ENCODE data around the gene CBFB.

DNA sequence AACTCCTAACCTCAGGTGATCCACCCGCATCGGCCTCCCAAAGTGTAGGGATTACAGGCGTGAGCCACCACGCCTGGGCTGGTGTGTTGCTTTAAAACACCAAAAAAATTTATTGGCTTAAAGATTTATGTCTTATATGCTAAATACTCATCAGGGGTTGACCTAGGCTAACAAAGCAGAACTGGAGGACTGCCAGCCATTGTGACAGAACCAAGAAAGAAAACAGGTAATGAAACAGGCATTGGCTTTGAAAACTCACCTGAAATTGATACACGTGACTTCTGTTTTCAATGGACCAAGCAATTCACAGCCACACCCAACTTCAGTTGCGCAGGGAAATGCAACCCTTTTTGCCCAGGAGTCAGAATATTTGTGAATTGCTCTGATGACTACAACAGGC lies 75.9 kb downstream of the CBFB start:
- no peak for TF ChIP-seq POLR2AphosphoS5 (IDR thresholded peaks at IDR 0.05; ENCODE audit: low read depth)
- TF ChIP-seq, protein P1, sequence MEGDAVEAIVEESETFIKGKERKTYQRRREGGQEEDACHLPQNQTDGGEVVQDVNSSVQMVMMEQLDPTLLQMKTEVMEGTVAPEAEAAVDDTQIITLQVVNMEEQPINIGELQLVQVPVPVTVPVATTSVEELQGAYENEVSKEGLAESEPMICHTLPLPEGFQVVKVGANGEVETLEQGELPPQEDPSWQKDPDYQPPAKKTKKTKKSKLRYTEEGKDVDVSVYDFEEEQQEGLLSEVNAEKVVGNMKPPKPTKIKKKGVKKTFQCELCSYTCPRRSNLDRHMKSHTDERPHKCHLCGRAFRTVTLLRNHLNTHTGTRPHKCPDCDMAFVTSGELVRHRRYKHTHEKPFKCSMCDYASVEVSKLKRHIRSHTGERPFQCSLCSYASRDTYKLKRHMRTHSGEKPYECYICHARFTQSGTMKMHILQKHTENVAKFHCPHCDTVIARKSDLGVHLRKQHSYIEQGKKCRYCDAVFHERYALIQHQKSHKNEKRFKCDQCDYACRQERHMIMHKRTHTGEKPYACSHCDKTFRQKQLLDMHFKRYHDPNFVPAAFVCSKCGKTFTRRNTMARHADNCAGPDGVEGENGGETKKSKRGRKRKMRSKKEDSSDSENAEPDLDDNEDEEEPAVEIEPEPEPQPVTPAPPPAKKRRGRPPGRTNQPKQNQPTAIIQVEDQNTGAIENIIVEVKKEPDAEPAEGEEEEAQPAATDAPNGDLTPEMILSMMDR (IDR thresholded peaks at IDR 0.05; ENCODE audit: insufficient read depth, low read length): no peak
- no peak for TF ChIP-seq REST (IDR thresholded peaks at IDR 0.05; ENCODE audit: insufficient replicate concordance, low read depth)
- TF ChIP-seq GABPA (IDR thresholded peaks at IDR 0.05; ENCODE audit: low read depth): no peak

Measured in HL-60 (cell line).